ENCODE data around the gene XPO5. TPM values are rescaled to one million over a fixed set of nuclear protein-coding genes. Genes with fewer than 3 reads are reported as not detected.

Gene XPO5
- total and polyA plus RNA-seq, 9 of the 15 experiments (the other 6 are each of a cell fraction or from before 2014, with no cell fraction given): 36.0 to 170 (median 99.1) TPM

DNA sequence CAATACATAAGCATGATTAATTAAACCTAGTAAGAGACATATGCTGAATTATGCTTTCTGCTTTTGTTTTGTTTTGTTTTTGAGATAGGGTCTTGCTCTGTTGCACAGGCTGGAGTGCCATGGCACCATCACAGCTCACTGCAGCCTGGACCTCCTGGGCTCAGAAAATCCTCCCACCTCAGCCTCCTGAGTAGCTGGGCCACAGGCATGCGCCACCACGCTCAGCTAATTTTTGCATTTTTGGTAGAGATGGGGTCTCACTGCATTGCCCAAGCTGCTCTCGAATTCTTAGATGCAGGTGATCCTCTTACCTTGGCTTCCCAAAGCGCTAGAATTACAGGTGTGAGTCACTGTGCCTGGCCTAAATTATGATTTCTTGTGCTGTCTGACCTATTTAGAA is 3.8 kb downstream of the XPO5 start:
- Histone ChIP-seq H3K36me3 (ENCODE audit: control insufficient read depth, insufficient read depth, low read length) (peaks cover 63% of the 10 kb centered on the region), H3K27me3 (ENCODE audit: control insufficient read depth in 2 of 2, insufficient read depth in 2 of 2, low read length in 2 of 2) (no peaks in the 10 kb centered on the region), H3K4me1 (replicated peaks in 1 of 2; ENCODE audit: control insufficient read depth in 2 of 2, insufficient read depth in 2 of 2, low read length in 2 of 2) (peaks cover 5 to 6% of the 10 kb centered on the region in 2 experiments; a peak in 3 of 5 replicates), H3K9me1 (ENCODE audit: control insufficient read depth, insufficient read depth, low read length) (no peaks in the 10 kb centered on the region), H4K20me1 (replicated peaks; ENCODE audit: control insufficient read depth, insufficient read depth, low read length) (no peaks in the 10 kb centered on the region), H3K79me2 (ENCODE audit: control insufficient read depth, insufficient read depth, low read length) (peaks cover 54% of the 10 kb centered on the region), H3K27ac (ENCODE audit: extremely low read depth, low read depth, low read length) (no peak overlapping the region; the same call in 2 of the 3 replicates), H3K4me2 (ENCODE audit: insufficient read depth, low read length) (no peak overlapping the region), H3K9me3 (replicated peaks; ENCODE audit: control insufficient read depth, insufficient read depth, low read depth, low read length) (no peaks in the 10 kb centered on the region), H3K4me3 (no peak overlapping the region), H2AFZ (ENCODE audit: low read depth, low read length) (no peak overlapping the region), H3K9ac (ENCODE audit: insufficient read depth in 1 of 2, low read depth in 2 of 2, low read length in 2 of 2) (0 out of 4 replicates have a peak overlapping the region, but pooled peaks of 1 of the 2 experiments have one; percentile 9)
- WGBS (ENCODE audit: insufficient coverage, low coverage, missing lambda C conversion rate): 93% methylated on average over 4 of the region's 4 CpGs
- TSS peak; percentile 29 for BruUV-seq (replicated peaks)
- FAIRE-seq (no peak), DNase-seq (ENCODE audit: extremely low read depth in 1 of 4, low spot score in 3 of 4) (no peak), ATAC-seq (no peak)
- ChIA-PET CTCF (ENCODE audit: low intra/inter-chr PET ratio) (no interaction called here), POLR2A (interaction anchor here (0.5 to 1.7 kb wide), 9 partner anchors 7 to 586 kb away, joined by 3 to 7 read pairs (median 4); partner anchors contain the start of gene GTPBP2)
- intact Hi-C loops (cut with micrococcal nuclease) (no loop called here), in situ Hi-C loops (cut with MboI) (no loop called here)
- TF ChIP-seq RBM17 (IDR thresholded peaks at IDR 0.05; ENCODE audit: borderline replicate concordance, low read depth, low read length): no peak
- TF ChIP-seq NCOA2 (IDR thresholded peaks at IDR 0.05; ENCODE audit: partially characterized antibody in 2 of 2): no peak
- TF ChIP-seq, protein P1, sequence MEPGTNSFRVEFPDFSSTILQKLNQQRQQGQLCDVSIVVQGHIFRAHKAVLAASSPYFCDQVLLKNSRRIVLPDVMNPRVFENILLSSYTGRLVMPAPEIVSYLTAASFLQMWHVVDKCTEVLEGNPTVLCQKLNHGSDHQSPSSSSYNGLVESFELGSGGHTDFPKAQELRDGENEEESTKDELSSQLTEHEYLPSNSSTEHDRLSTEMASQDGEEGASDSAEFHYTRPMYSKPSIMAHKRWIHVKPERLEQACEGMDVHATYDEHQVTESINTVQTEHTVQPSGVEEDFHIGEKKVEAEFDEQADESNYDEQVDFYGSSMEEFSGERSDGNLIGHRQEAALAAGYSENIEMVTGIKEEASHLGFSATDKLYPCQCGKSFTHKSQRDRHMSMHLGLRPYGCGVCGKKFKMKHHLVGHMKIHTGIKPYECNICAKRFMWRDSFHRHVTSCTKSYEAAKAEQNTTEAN (CRISPR knock-in tag; IDR thresholded peaks at IDR 0.05): no peak
- 0 out of 2 replicates have a peak, but pooled peaks have one; percentile 28 for TF ChIP-seq ZNF511 (CRISPR knock-in tag; IDR thresholded peaks at IDR 0.05)
- no peak for TF ChIP-seq NCOA4 (IDR thresholded peaks at IDR 0.05; ENCODE audit: partially characterized antibody)
- 0 out of 2 replicates have a peak, but pooled peaks have one; percentile 17 for TF ChIP-seq MECOM (CRISPR knock-in tag; IDR thresholded peaks at IDR 0.05)
- no peak for TF ChIP-seq TFAP4 (CRISPR knock-in tag; IDR thresholded peaks at IDR 0.05; ENCODE audit: borderline replicate concordance)
- no peak for TF ChIP-seq SMARCA4 (IDR thresholded peaks at IDR 0.05)
- TF ChIP-seq, protein P2, sequence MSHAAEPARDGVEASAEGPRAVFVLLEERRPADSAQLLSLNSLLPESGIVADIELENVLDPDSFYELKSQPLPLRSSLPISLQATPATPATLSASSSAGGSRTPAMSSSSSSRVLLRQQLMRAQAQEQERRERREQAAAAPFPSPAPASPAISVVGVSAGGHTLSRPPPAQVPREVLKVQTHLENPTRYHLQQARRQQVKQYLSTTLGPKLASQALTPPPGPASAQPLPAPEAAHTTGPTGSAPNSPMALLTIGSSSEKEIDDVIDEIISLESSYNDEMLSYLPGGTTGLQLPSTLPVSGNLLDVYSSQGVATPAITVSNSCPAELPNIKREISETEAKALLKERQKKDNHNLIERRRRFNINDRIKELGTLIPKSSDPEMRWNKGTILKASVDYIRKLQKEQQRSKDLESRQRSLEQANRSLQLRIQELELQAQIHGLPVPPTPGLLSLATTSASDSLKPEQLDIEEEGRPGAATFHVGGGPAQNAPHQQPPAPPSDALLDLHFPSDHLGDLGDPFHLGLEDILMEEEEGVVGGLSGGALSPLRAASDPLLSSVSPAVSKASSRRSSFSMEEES (CRISPR knock-in tag; IDR thresholded peaks at IDR 0.05): no peak
- TF ChIP-seq SAFB2 (IDR thresholded peaks at IDR 0.05; ENCODE audit: borderline replicate concordance, low read depth, low read length, severe bottlenecking): no peak
- TF ChIP-seq ZFX (CRISPR knock-in tag; IDR thresholded peaks at IDR 0.05): no peak
- TF ChIP-seq TCF7 (IDR thresholded peaks at IDR 0.05; ENCODE audit: borderline replicate concordance): 0 out of 2 replicates have a peak, but pooled peaks have one; percentile 21
- TF ChIP-seq DMBX1 (CRISPR knock-in tag; IDR thresholded peaks at IDR 0.05; ENCODE audit: borderline replicate concordance): peak; percentile 57; the same call in 1 of the 2 replicates
- TF ChIP-seq RCOR1 (IDR thresholded peaks at IDR 0.05; ENCODE audit: borderline replicate concordance in 1 of 2, low read depth in 2 of 2, low read length in 2 of 2): no peak
- no peak for TF ChIP-seq ZNF699 (CRISPR knock-in tag; IDR thresholded peaks at IDR 0.05; ENCODE audit: insufficient replicate concordance)
- no peak for TF ChIP-seq SMARCA5 (IDR thresholded peaks at IDR 0.05)
